Renal pelvis (tissue), 12 donors: ENCODE results near the gene SEC61G. TPM values are rescaled to one million over a fixed set of nuclear protein-coding genes. Genes with fewer than 3 reads are reported as not detected.

Source experiments
- DNase-seq: peaks from one replicate; pipeline ENCODE4 v3.0.0-alpha.2; 2013
- long read RNA-seq, 16 experiments: transcript quantifications; one replicate each; lab custom pipeline, GENCODE V29; 2026
- polyA plus RNA-seq, 3 donors: library from polyadenylated mRNA; unstranded; fragments of 120-200 nt; gene quantifications; one replicate each; pipeline ENCODE4 v1.2.1, GENCODE V29; 2013; ENCODE audit not compliant: insufficient read length in 3 of 3

SEC61G gene
- 100 to 1,000 TPM; 163 to 183 (median 170) TPM for polyA plus RNA-seq
- long read RNA-seq, donor 1, transcript SEC61G-201 (4 exons, 462 nt), result major isoform, 112 of 146 reads
- long read RNA-seq, donor 1, transcript SEC61G-202 (4 exons, 459 nt), result minor isoform, 18 of 146 reads
- long read RNA-seq, donor 1, partial matches to known transcripts, result 11 of 146 reads
- long read RNA-seq, donor 1, other reads (novel, unspliced or antisense), result 0 of 146 reads
- long read RNA-seq, donor 2, transcript SEC61G-201 (4 exons, 462 nt), result major isoform, 113 of 157 reads
- long read RNA-seq, donor 2, transcript SEC61G-202 (4 exons, 459 nt), result minor isoform, 17 of 157 reads
- long read RNA-seq, donor 2, partial matches to known transcripts, result 15 of 157 reads
- long read RNA-seq, donor 2, other reads (novel, unspliced or antisense), result 6 of 157 reads
- long read RNA-seq, donor 3, transcript SEC61G-201 (4 exons, 462 nt), result major isoform, 119 of 138 reads
- long read RNA-seq, donor 3, transcript SEC61G-202 (4 exons, 459 nt), result minor isoform, 8 of 138 reads
- long read RNA-seq, donor 3, partial matches to known transcripts, result 9 of 138 reads
- long read RNA-seq, donor 3, other reads (novel, unspliced or antisense), result 0 of 138 reads
- long read RNA-seq, donor 4, transcript SEC61G-201 (4 exons, 462 nt), result major isoform, 141 of 183 reads
- long read RNA-seq, donor 4, transcript SEC61G-202 (4 exons, 459 nt), result minor isoform, 12 of 183 reads
- long read RNA-seq, donor 4, partial matches to known transcripts, result 28 of 183 reads
- long read RNA-seq, donor 4, other reads (novel, unspliced or antisense), result 0 of 183 reads
- long read RNA-seq, donor 5, transcript SEC61G-202 (4 exons, 459 nt), result minor isoform, 12 of 91 reads
- long read RNA-seq, donor 5, transcript SEC61G-201 (4 exons, 462 nt), result major isoform, 78 of 91 reads
- long read RNA-seq, donor 5, partial matches to known transcripts, result 0 of 91 reads
- long read RNA-seq, donor 5, other reads (novel, unspliced or antisense), result 0 of 91 reads
- long read RNA-seq, donor 6, transcript SEC61G-202 (4 exons, 459 nt), result minor isoform, 8 of 126 reads
- long read RNA-seq, donor 6, transcript SEC61G-201 (4 exons, 462 nt), result major isoform, 90 of 126 reads
- long read RNA-seq, donor 6, transcript SEC61G-207 (3 exons, 661 nt), result minor isoform, 5 of 126 reads
- long read RNA-seq, donor 6, partial matches to known transcripts, result 16 of 126 reads
- long read RNA-seq, donor 6, other reads (novel, unspliced or antisense), result 0 of 126 reads
- long read RNA-seq, donor 7, transcript SEC61G-201 (4 exons, 462 nt), result major isoform, 146 of 191 reads
- long read RNA-seq, donor 7, transcript SEC61G-202 (4 exons, 459 nt), result minor isoform, 10 of 191 reads
- long read RNA-seq, donor 7, partial matches to known transcripts, result 31 of 191 reads
- long read RNA-seq, donor 7, other reads (novel, unspliced or antisense), result 0 of 191 reads
- long read RNA-seq, donor 8, transcript SEC61G-201 (4 exons, 462 nt), result major isoform, 52 of 64 reads
- long read RNA-seq, donor 8, transcript SEC61G-202 (4 exons, 459 nt), result minor isoform, 6 of 64 reads
- long read RNA-seq, donor 8, partial matches to known transcripts, result 6 of 64 reads
- long read RNA-seq, donor 8, other reads (novel, unspliced or antisense), result 0 of 64 reads
- long read RNA-seq, donor 9, transcript SEC61G-202 (4 exons, 459 nt), result minor isoform, 19 of 185 reads
- long read RNA-seq, donor 9, transcript SEC61G-201 (4 exons, 462 nt), result major isoform, 136 of 185 reads
- long read RNA-seq, donor 9, partial matches to known transcripts, result 23 of 185 reads
- long read RNA-seq, donor 9, other reads (novel, unspliced or antisense), result 0 of 185 reads
- long read RNA-seq, donor 10, transcript SEC61G-201 (4 exons, 462 nt), result major isoform, 92 of 120 reads
- long read RNA-seq, donor 10, transcript SEC61G-202 (4 exons, 459 nt), result minor isoform, 9 of 120 reads
- long read RNA-seq, donor 10, partial matches to known transcripts, result 14 of 120 reads
- long read RNA-seq, donor 10, other reads (novel, unspliced or antisense), result 0 of 120 reads
- long read RNA-seq, donor 11, transcript SEC61G-202 (4 exons, 459 nt), result minor isoform, 7 of 132 reads
- long read RNA-seq, donor 11, transcript SEC61G-201 (4 exons, 462 nt), result major isoform, 106 of 132 reads
- long read RNA-seq, donor 11, partial matches to known transcripts, result 14 of 132 reads
- long read RNA-seq, donor 11, other reads (novel, unspliced or antisense), result 0 of 132 reads
- long read RNA-seq, donor 12, transcript SEC61G-202 (4 exons, 459 nt), result minor isoform, 12 of 190 reads
- long read RNA-seq, donor 12, transcript SEC61G-201 (4 exons, 462 nt), result major isoform, 158 of 190 reads
- long read RNA-seq, donor 12, partial matches to known transcripts, result 17 of 190 reads
- long read RNA-seq, donor 12, other reads (novel, unspliced or antisense), result 0 of 190 reads
- long read RNA-seq, donor 13, transcript SEC61G-201 (4 exons, 462 nt), result major isoform, 103 of 126 reads
- long read RNA-seq, donor 13, transcript SEC61G-202 (4 exons, 459 nt), result minor isoform, 6 of 126 reads
- long read RNA-seq, donor 13, partial matches to known transcripts, result 11 of 126 reads
- long read RNA-seq, donor 13, other reads (novel, unspliced or antisense), result 5 of 126 reads
- long read RNA-seq, donor 14, transcript SEC61G-204 (4 exons, 512 nt), result minor isoform, 6 of 284 reads
- long read RNA-seq, donor 14, transcript SEC61G-201 (4 exons, 462 nt), result major isoform, 230 of 284 reads
- long read RNA-seq, donor 14, transcript SEC61G-202 (4 exons, 459 nt), result minor isoform, 30 of 284 reads
- long read RNA-seq, donor 14, partial matches to known transcripts, result 16 of 284 reads
- long read RNA-seq, donor 14, other reads (novel, unspliced or antisense), result 0 of 284 reads
- long read RNA-seq, donor 15, transcript SEC61G-201 (4 exons, 462 nt), result major isoform, 119 of 150 reads
- long read RNA-seq, donor 15, transcript SEC61G-202 (4 exons, 459 nt), result minor isoform, 16 of 150 reads
- long read RNA-seq, donor 15, partial matches to known transcripts, result 11 of 150 reads
- long read RNA-seq, donor 15, other reads (novel, unspliced or antisense), result 0 of 150 reads
- long read RNA-seq, donor 16, transcript SEC61G-201 (4 exons, 462 nt), result major isoform, 150 of 194 reads
- long read RNA-seq, donor 16, transcript SEC61G-202 (4 exons, 459 nt), result minor isoform, 20 of 194 reads
- long read RNA-seq, donor 16, partial matches to known transcripts, result 22 of 194 reads
- long read RNA-seq, donor 16, other reads (novel, unspliced or antisense), result 0 of 194 reads

- DNase-seq, result peak; percentile 96
These were observed at the start of gene SEC61G for GRCh38 chr7:54758702-54759592. SEC61G (minus strand) TSS chr7:54759211; CDS start chr7:54757588, 1,623 bp downstream.

- DNase-seq, result no peak
These were observed 43.8 kb upstream of the SEC61G start for GRCh38 chr7:54802841-54803240.

GRCh38 chr7:54802114-54802513 lies 43.1 kb upstream of the SEC61G start:
- DNase-seq, result no peak

DNA sequence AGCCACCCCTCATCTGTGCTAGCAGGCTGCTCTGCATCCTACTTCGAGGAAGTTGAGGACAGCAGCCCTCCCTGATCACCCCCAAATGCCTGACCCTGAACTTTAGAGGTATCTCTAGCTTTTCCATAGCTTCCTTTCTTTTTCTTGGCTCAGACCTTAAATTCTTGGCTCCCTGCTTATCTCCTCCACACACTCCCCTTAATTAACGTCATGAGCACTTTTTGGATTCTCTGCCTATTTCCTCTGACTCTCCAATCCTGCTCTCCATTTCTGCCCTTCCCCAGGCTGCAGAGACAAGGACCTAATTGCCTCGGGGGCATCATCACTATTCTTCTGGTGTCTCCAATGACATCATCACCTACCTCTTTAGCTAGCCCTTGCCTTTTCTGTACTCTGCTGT lies 40.8 kb upstream of the SEC61G start:
- no peak for DNase-seq

- no peak for DNase-seq
These were observed 39.5 kb upstream of the SEC61G start for GRCh38 chr7:54798530-54798929.

DNA sequence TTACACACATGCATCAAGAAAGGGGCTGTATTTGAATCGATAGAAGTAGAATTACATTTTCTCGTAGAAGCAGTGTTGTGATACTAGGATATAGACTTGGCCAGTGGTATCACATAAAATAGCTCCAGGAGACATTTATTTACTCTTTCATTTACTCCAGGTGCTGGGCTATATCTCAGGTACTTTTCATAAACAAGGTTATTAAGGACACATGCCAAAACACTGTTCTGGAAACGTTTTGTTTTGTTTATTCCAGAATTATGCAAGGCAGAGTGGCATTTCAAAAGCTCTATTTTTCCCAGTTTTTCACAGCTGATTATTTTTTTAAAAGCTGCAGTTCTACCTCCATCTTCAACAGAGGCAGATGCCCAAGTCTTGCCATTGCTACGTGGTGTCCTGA lies 37.8 kb upstream of the SEC61G start:
- DNase-seq, result no peak

GRCh38 chr7:54796150-54796549 lies 37.1 kb upstream of the SEC61G start:
- DNase-seq, result no peak

GRCh38 chr7:54792383-54792782 lies 33.4 kb upstream of the SEC61G start:
- no peak for DNase-seq

- DNase-seq, result peak; percentile 74
These were observed 29.7 kb upstream of the SEC61G start for GRCh38 chr7:54788664-54789063.

DNA sequence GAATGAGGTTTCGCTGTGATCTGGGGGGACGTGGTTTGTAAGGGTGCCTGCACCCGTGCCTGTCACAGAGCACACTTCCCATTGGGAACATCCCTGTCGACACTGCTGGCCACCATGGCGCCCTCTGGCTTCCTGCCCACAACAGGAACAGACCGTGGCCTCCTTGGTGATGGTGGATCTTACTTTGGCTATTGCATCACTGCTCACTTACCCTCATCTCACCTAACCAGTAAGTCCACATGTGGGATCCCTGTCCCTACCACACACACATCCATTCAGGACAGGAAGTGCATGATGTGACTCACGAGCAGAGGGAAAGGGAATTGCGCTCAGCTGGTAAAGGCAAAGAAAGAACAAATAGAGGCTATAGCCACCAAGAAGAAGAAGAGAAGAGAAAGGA lies 26.2 kb upstream of the SEC61G start:
- DNase-seq, result no peak

GRCh38 chr7:54783952-54784351 lies 24.9 kb upstream of the SEC61G start:
- DNase-seq, result no peak

DNA sequence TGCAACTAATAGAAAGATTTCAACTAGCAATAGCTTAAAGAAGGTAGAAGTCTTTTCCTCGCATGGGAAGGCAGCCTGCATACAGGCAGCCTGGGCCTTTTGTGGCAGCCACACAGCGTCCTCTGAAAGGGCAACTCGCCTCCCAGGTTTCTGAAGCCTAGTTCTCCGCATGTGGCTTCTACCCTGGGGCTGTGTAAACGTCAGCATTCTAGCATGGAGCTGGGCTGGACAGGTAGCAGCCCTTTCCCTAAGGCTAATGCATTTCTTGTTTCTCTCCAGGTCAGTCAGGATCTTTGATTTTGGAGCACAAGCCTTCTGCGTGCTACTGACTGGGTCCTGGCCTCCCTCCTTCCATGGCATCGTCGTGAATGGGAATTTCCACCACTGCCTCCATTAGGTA lies 23.8 kb upstream of the SEC61G start:
- DNase-seq, result no peak

DNA sequence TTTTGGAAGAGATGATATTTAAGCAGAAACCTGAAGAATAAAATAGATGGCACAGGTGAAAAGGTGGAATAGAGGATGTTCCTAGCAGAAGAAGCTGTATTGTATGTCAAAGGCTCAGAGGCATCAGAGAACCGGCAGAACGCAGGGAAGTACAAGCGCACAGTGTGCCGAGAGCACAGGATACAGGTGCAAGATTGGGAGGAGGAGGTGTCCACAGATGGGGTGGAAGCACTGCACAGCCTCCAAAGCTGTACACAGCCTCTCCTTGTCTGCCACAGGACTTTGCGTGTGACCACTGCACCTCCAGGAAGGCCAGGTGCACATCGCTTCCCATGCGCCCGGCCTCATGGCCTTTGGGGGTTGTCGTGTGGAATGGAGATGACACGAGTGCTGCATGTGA lies 23.3 kb upstream of the SEC61G start:
- no peak for DNase-seq

DNA sequence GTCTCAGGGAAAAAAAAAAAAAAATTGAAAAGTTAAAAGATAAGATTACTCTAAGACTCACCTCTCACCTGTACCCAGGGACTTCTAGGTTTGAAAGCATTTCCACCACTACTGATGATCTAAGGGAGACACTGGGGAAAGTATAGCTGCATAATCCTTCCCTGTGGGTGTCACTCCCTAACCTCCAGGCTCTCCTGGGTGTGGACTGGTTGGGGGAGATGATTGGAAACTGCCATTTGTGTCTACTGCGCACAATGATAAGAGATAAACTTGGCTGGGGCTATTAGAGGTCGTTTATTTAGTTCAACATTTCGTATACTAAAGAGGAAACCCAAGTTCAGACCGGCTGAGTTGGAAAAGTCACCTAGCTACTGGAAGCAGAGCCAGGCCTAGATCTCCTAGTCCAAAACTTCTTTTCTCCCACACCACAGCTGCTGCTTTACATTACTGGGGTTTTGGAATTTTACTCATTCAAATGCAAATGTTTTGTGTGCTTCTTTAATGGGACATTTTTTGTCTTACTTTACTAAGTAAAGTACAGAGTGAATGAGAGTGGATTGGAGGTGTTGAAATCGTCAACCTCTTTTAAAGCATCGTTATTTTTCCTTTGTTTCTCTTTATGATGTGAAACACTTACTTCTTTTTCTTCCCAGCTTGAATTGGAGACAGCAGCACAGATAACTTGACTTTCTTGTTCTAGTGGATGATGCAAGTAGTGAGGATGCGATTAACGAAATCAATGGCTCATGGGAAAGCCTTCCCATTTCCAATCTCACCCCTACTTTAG lies 22.3 kb upstream of the SEC61G start:
- DNase-seq, result no peak

GRCh38 chr7:54780490-54780889 lies 21.5 kb upstream of the SEC61G start:
- no peak for DNase-seq
